A673 (cell line): ENCODE measurements around the gene BRWD1. TPM values are rescaled to one million over a fixed set of nuclear protein-coding genes. Genes with fewer than 3 reads are reported as not detected.

Experiments used
- BruUV-seq: library from RNA; stranded (reverse); fragments of 400-500 nt; replicated peaks from 2 replicates; lab custom pipeline; 2021; lab: Mats Ljungman, UMichigan
- CTCF ChIA-PET: fragments of 300-600 bp; sonication (Branson Sonifier 250); formaldehyde crosslinking; loops from one replicate; lab custom pipeline; 2022; ENCODE audit warnings: antibody characterized with exemption; lab: Charles Lee
- POLR2A ChIA-PET: fragments of 300-600 bp; sonication (Branson Sonifier 250); formaldehyde crosslinking; loops from one replicate; lab custom pipeline; 2022; ENCODE audit warnings: antibody characterized with exemption; ENCODE audit not compliant: low non-redundant PET; lab: Charles Lee
- DNase-seq: peaks from one replicate; pipeline ENCODE4 v3.0.0-alpha.2; 2015; ENCODE audit warnings: low spot score
- H3K27ac ChIP-seq: fragments of 200-600 bp; sonication (generic); 2 replicates; pipeline ENCODE4 v1.5.1; 2016; ENCODE audit warnings: mixed run types, low read depth, mild to moderate bottlenecking, mixed read lengths, antibody characterized with exemption, low read length; ENCODE audit not compliant: poor library complexity, severe bottlenecking
- H3K27me3 ChIP-seq: fragments of 200-600 bp; sonication (generic); replicated peaks from 2 replicates; pipeline ENCODE4 v1.6.1; 2017; ENCODE audit warnings: mixed run types, low read depth, mild to moderate bottlenecking, mixed read lengths, antibody characterized with exemption, low read length; ENCODE audit not compliant: insufficient read depth, poor library complexity
- H3K36me3 ChIP-seq: fragments of 200-600 bp; sonication (generic); 2 replicates; pipeline ENCODE4 v1.6.1; 2016; ENCODE audit warnings: mixed run types, mild to moderate bottlenecking, mixed read lengths, antibody characterized with exemption, low read length; ENCODE audit not compliant: insufficient read depth, poor library complexity, severe bottlenecking
- H3K4me1 ChIP-seq: fragments of 200-600 bp; sonication (generic); 2 replicates; pipeline ENCODE4 v1.6.1; 2017; ENCODE audit warnings: mixed run types, mild to moderate bottlenecking, mixed read lengths, antibody characterized with exemption, low read length; ENCODE audit not compliant: insufficient read depth, poor library complexity, severe bottlenecking
- H3K4me3 ChIP-seq: fragments of 200-600 bp; sonication (generic); 2 replicates; pipeline ENCODE4 v1.5.1; 2016; ENCODE audit warnings: low read depth, mixed run types, mild to moderate bottlenecking, mixed read lengths, low read length; ENCODE audit not compliant: poor library complexity, severe bottlenecking
- H3K9me3 ChIP-seq: fragments of 200-600 bp; sonication (generic); 2 replicates; pipeline ENCODE4 v1.6.1; 2016; ENCODE audit warnings: mixed run types, low read depth, mild to moderate bottlenecking, mixed read lengths, antibody characterized with exemption, low read length; ENCODE audit not compliant: poor library complexity, severe bottlenecking
- CTCF ChIP-seq: fragments of 300-800, 200-600 bp; sonication (generic); conservative IDR thresholded peaks from 2 replicates; pipeline ENCODE4 v1.5.1; 2017; ENCODE audit warnings: low read depth, mild to moderate bottlenecking, antibody characterized with exemption, low read length, moderate library complexity, mixed read lengths
- EZH2 ChIP-seq: fragments of 200-600 bp; sonication (generic); IDR thresholded peaks from 2 replicates; pipeline ENCODE4 v1.6.1; 2017; ENCODE audit warnings: borderline replicate concordance, low read depth, mild to moderate bottlenecking, mixed read lengths, antibody characterized with exemption, low read length; ENCODE audit not compliant: poor library complexity, severe bottlenecking
- intact Hi-C: fragments of 100-400 bp; cut with micrococcal nuclease; formaldehyde crosslinking; loops from one replicate; pipeline ENCODE4 v1.10.0; 2022; ENCODE audit not compliant: unreplicated experiment
- total RNA-seq: library from RNA; stranded (reverse); gene quantifications from 2 replicates; pipeline ENCODE4 v1.2.3, GENCODE V29; 2021

BRWD1 gene
- total RNA-seq, 1 experiment from 2014 or later, result 27.6 TPM

DNA sequence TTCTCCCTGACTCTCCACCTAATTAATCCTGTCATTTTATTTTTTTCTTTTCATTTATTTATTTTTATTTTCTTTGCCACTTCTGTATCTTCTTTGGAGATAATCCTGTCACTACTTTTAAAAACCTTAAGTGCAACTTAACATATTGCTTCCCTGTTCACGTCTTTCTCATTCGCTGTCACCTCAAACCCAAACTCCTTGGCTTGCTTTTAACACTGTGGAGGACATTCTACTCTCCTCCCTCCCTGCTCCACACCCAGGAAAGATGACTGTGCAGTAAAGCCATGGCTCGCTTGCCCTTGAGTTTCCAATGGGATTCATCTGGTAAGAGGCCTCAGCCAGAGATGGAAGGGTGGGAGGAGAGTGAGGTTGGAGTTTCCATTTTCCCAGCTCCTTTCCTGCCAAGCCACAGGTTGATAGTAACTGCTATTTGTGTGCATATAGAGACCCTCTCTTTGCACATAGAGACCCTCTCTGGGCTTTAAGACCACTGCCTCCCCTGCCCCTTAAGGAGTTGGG is 6.4 kb upstream of the BRWD1 start:
- H3K27ac ChIP-seq, result no peak overlapping the region
- POLR2A ChIA-PET, result no interaction called here
- TF ChIP-seq CTCF (no peak), EZH2 (no peak)
- no peaks in the 10 kb centered on the region for H3K9me3 ChIP-seq
- no peak overlapping the region for H3K4me3 ChIP-seq
- DNase-seq, result no peak
- CTCF ChIA-PET, result no interaction called here
- H3K4me1 ChIP-seq, result peaks cover under 1% of the 10 kb centered on the region
- H3K27me3 ChIP-seq, result no peaks in the 10 kb centered on the region
- intact Hi-C loops, result no loop called here
- BruUV-seq, result no TSS peak
- H3K36me3 ChIP-seq, result no peaks in the 10 kb centered on the region

- H3K27me3 ChIP-seq, result no peaks in the 10 kb centered on the region
- no TSS peak for BruUV-seq
- DNase-seq, result no peak
- TF ChIP-seq EZH2 (no peak), CTCF (no peak)
- ChIA-PET POLR2A (no interaction called here), CTCF (no interaction called here)
- intact Hi-C loops, result no loop called here
- no peaks in the 10 kb centered on the region for H3K36me3 ChIP-seq
- H3K27ac ChIP-seq, result no peak overlapping the region
- peaks cover 5% of the 10 kb centered on the region for H3K4me1 ChIP-seq
- no peak overlapping the region for H3K4me3 ChIP-seq
- H3K9me3 ChIP-seq, result no peaks in the 10 kb centered on the region
Observed at GRCh38 chr21:39319251-39319756, 5.9 kb upstream of the BRWD1 start.

DNA sequence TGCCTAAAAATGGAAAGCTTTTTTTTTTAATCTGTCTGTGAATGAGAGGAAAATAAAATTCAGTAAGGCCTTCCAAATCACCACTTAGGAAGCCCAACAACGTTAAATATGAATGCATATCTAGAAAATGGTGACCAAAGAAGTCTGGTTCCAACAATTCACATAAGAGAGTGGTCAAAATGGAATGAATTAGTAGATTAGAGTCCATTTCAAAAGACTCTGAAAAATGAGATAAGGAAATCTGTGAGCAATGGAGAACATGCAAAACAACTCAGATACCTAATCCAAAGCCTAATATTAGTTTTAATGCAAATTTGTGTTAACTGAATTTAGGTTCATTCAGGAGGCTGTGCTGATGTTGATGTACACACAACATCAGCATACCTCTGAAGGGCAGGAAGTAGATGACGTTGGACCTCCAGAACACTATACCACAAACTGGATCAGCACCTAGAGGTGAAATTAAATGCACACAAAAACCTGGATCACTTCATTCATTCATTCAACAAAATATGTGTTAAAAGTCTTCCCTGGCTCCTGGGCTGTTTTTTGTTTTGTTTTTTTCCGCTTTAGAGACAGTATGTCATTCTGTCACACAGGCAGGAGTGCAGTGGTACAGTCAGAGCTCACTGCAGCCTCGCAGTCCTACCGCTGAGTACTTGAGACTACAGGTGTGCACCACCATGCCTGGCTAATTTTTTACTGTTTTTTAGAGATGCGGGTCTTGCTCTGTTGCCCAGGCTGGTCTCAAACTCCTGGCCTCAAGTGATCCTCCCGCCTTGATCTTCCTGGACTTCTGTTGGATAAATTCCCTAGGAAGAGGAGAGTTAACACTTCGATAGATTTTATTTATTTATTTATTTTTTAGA is 4.9 kb upstream of the BRWD1 start:
- peaks cover 5% of the 10 kb centered on the region for H3K4me1 ChIP-seq
- H3K4me3 ChIP-seq, result no peak overlapping the region
- no peaks in the 10 kb centered on the region for H3K9me3 ChIP-seq
- ChIA-PET CTCF (no interaction called here), POLR2A (interaction anchor here (0.7 kb wide), 1 partner anchor 73 kb away, joined by 4 read pairs; no protein-coding TSS in a partner anchor)
- intact Hi-C loops, result no loop called here
- H3K27me3 ChIP-seq, result no peaks in the 10 kb centered on the region
- H3K27ac ChIP-seq, result no peak overlapping the region
- DNase-seq, result no peak
- BruUV-seq, result no TSS peak
- H3K36me3 ChIP-seq, result no peaks in the 10 kb centered on the region
- TF ChIP-seq EZH2 (no peak), CTCF (no peak)
